HL-60 (cell line): ENCODE results near the gene KIF3A.

Source experiments
- DNase-seq, 2 experiments: peaks; one replicate each; pipeline ENCODE4 v3.0.0-alpha.2; 2010 to 2020; ENCODE audit warnings: low read depth in 1 of 2, low spot score in 1 of 2
- H3K27ac ChIP-seq: fragments of 250-450 bp; sonication (Bioruptor Pico); replicated peaks from 2 replicates; pipeline ENCODE4 v1.5.1; 2020; ENCODE audit warnings: mild to moderate bottlenecking, moderate library complexity
- H3K27me3 ChIP-seq: fragments of 250-450 bp; sonication (Bioruptor Pico); 2 replicates; pipeline ENCODE4 v1.5.1; 2021; ENCODE audit warnings: mild to moderate bottlenecking, moderate library complexity; ENCODE audit not compliant: insufficient read depth, poor library complexity, severe bottlenecking
- H3K4me3 ChIP-seq: replicated peaks from 2 replicates; pipeline ENCODE4 v1.5.1; 2011; ENCODE audit warnings: mild to moderate bottlenecking, control low read depth, low read length; ENCODE audit not compliant: insufficient read depth
- CTCF ChIP-seq: IDR thresholded peaks from one replicate; pipeline ENCODE4 v1.5.1; 2011; ENCODE audit warnings: low read length, control low read depth, inconsistent platforms; ENCODE audit not compliant: insufficient read depth
- GABPA ChIP-seq: IDR thresholded peaks from 2 replicates; pipeline ENCODE4 v1.6.1; 2012; ENCODE audit warnings: low read depth
- POLR2AphosphoS5 ChIP-seq: IDR thresholded peaks from 2 replicates; pipeline ENCODE4 v1.6.1; 2012; ENCODE audit warnings: low read depth
- REST ChIP-seq: IDR thresholded peaks from 2 replicates; pipeline ENCODE4 v1.6.1; 2012; ENCODE audit warnings: low read depth; ENCODE audit not compliant: insufficient replicate concordance
- SPI1 ChIP-seq: IDR thresholded peaks from 2 replicates; pipeline ENCODE4 v1.6.1; 2012; ENCODE audit warnings: low read depth, mild to moderate bottlenecking, borderline replicate concordance

The KIF3A gene

GRCh38 chr5:132767150-132767549 lies 29.8 kb upstream of the KIF3A start:
- Histone ChIP-seq H3K27me3 (no peaks in the 10 kb centered on the region), H3K27ac (no peak overlapping the region), H3K4me3 (no peak overlapping the region)
- no peak for TF ChIP-seq REST
- no peak for TF ChIP-seq GABPA
- no peak for TF ChIP-seq SPI1
- TF ChIP-seq CTCF = no peak
- TF ChIP-seq POLR2AphosphoS5 = no peak
- DNase-seq = no peak

GRCh38 chr5:132766806-132767055 lies 29.4 kb upstream of the KIF3A start:
- H3K27ac ChIP-seq = no peak overlapping the region
- DNase-seq = no peak
- H3K27me3 ChIP-seq = no peaks in the 10 kb centered on the region
- H3K4me3 ChIP-seq = no peak overlapping the region
- no peak for TF ChIP-seq SPI1
- TF ChIP-seq GABPA = no peak
- no peak for TF ChIP-seq REST
- no peak for TF ChIP-seq POLR2AphosphoS5
- no peak for TF ChIP-seq CTCF

GRCh38 chr5:132766020-132766805 lies 28.9 kb upstream of the KIF3A start:
- Histone ChIP-seq H3K27me3 (no peaks in the 10 kb centered on the region), H3K4me3 (no peak overlapping the region), H3K27ac (no peak overlapping the region)
- no peak for DNase-seq
- TF ChIP-seq POLR2AphosphoS5 = no peak

GRCh38 chr5:132765311-132766019 lies 28.1 kb upstream of the KIF3A start:
- TF ChIP-seq REST (no peak), GABPA (no peak)
- no peaks in the 10 kb centered on the region for H3K27me3 ChIP-seq
- no peak overlapping the region for H3K4me3 ChIP-seq
- H3K27ac ChIP-seq = no peak overlapping the region
- no peak for DNase-seq
